Ovary (tissue), 3 donors: ENCODE data around the gene MYO9B.

Source experiments
- EP300 ChIP-seq: sonication (generic); formaldehyde crosslinking; IDR thresholded peaks from one replicate; pipeline ENCODE4 v1.6.1; 2017; ENCODE audit warnings: antibody characterized with exemption
- TF ChIP-seq, protein P1 (sequence below), 3 donors: fragments of 450-650 bp in 2 of 3; fragments of 200-600 bp in 1 of 3; IDR thresholded peaks; one replicate each; pipeline versions ENCODE4 v1.5.1 to v1.8.0; 2016 to 2022; ENCODE audit warnings: antibody characterized with exemption in 3 of 3, mild to moderate bottlenecking in 1 of 3
- donor health status: DM: no; HTN: no; CAD: no.

DNA sequence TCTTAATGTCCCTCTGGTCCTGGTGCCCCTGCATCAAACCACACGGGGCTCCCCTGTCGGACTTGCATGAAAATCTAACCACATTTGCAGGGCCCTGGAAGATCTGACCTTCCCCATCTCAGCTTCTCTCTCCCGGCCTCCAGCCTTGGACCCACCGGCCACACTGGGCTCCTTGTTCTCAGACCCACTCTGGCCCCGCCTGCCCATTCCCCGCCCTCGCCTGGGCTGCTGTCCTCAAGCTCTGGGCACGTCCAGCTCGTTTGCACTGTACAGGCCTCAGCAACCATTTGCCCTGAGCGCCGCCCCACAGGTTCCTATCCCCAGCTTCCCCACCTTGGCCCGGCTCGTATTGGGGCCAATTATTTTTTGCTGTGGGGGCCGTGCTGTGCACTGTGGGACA, 10.5 kb downstream of the MYO9B start:
- TF ChIP-seq, protein P1, sequence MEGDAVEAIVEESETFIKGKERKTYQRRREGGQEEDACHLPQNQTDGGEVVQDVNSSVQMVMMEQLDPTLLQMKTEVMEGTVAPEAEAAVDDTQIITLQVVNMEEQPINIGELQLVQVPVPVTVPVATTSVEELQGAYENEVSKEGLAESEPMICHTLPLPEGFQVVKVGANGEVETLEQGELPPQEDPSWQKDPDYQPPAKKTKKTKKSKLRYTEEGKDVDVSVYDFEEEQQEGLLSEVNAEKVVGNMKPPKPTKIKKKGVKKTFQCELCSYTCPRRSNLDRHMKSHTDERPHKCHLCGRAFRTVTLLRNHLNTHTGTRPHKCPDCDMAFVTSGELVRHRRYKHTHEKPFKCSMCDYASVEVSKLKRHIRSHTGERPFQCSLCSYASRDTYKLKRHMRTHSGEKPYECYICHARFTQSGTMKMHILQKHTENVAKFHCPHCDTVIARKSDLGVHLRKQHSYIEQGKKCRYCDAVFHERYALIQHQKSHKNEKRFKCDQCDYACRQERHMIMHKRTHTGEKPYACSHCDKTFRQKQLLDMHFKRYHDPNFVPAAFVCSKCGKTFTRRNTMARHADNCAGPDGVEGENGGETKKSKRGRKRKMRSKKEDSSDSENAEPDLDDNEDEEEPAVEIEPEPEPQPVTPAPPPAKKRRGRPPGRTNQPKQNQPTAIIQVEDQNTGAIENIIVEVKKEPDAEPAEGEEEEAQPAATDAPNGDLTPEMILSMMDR (IDR thresholded peaks at IDR 0.05): no peak
- TF ChIP-seq EP300: no peak
